Peyer's patch (tissue), 4 donors: ENCODE results near the gene NR6A1.

Experiments used
- POLR2A ChIP-seq, 2 donors: fragments of 450-650 bp; IDR thresholded peaks; one replicate each; pipeline ENCODE4 v1.5.1; 2017; ENCODE audit warnings: antibody characterized with exemption in 2 of 2, mild to moderate bottlenecking in 2 of 2, moderate library complexity in 2 of 2
- TF ChIP-seq, protein P1 (sequence below), 6 experiments: fragments of 450-650 bp in 4 of 6; fragments of 200-600 bp in 2 of 6; sonication (generic) in 1 of 6; IDR thresholded peaks; one replicate each; pipeline ENCODE4 v1.5.1; 2017 to 2019; ENCODE audit warnings: antibody characterized with exemption in 6 of 6, mild to moderate bottlenecking in 3 of 6, moderate library complexity in 1 of 6

DNA sequence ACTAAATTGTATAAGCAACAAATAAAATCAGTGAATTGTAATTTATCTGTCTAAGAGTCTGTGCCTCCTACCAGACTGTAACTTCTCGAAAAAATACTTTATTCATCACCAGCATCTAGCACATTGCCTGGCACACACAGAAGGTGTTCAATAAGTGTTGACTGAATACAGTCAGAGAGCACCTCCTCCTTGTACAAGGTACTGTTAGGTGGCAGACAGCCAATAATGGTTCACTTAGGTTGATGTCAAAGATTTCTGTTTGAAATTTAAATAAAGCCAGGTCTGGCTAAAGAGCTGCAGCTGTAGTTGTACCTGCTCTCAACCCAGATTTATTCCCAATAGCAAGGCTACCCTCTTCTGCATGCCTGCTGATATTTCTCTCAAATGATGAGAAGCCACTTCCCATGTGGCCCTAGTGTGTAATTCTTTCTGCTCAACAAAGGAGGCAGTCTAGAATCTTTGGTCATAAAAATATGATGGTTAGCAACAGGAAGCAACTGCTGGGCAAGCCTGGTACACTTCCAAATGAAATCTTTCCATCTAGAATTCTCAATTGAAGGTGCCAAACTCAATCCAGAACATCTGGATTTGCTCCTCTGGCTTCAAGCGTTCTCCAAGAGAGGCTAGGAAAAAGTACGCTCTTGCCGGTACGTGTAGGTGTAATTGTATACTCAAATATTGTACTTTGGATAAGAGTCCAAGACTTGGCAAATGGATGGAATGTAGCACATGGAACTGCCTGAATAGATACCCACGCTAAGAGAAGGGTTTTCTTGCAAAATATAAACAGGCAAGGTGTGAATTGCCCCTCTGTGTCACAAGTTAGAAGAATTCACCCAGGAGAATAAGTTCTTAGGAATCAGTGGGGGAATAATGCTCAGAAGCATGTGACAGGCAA lies 95.6 kb downstream of the NR6A1 start:
- TF ChIP-seq, protein P1, sequence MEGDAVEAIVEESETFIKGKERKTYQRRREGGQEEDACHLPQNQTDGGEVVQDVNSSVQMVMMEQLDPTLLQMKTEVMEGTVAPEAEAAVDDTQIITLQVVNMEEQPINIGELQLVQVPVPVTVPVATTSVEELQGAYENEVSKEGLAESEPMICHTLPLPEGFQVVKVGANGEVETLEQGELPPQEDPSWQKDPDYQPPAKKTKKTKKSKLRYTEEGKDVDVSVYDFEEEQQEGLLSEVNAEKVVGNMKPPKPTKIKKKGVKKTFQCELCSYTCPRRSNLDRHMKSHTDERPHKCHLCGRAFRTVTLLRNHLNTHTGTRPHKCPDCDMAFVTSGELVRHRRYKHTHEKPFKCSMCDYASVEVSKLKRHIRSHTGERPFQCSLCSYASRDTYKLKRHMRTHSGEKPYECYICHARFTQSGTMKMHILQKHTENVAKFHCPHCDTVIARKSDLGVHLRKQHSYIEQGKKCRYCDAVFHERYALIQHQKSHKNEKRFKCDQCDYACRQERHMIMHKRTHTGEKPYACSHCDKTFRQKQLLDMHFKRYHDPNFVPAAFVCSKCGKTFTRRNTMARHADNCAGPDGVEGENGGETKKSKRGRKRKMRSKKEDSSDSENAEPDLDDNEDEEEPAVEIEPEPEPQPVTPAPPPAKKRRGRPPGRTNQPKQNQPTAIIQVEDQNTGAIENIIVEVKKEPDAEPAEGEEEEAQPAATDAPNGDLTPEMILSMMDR (IDR thresholded peaks at IDR 0.05): peak in 1 of 6 experiments; percentile 5
- no peak for TF ChIP-seq POLR2A (IDR thresholded peaks at IDR 0.05)
